ENCODE measurements around the gene SH3BP4. TPM values are rescaled to one million over a fixed set of nuclear protein-coding genes. Genes with fewer than 3 reads are reported as not detected.
"Not testable (repeated sequence)": the region's sequence is repeated elsewhere in the genome, so short reads cannot be mapped to it uniquely, and the experiment has no call there.

Gene SH3BP4
- total and polyA plus RNA-seq, 4 donors, result 4.1 to 18.4 (median 12.2) TPM

GRCh38 chr2:235056768-235057167 is 105.0 kb downstream of the SH3BP4 start:
- 96% methylated on average over 6 of the region's 6 CpGs for WGBS
- H3K9me3 ChIP-seq (ENCODE audit: control insufficient read depth in 4 of 4, low read length in 3 of 4), result no peaks in the 10 kb centered on the region

GRCh38 chr2:235057616-235058015 is 105.8 kb downstream of the SH3BP4 start:
- not testable (repeated sequence) for H3K4me1 ChIP-seq (ENCODE audit: control insufficient read depth in 4 of 4, insufficient read depth in 4 of 4, low read length in 3 of 4); H3K4me3 ChIP-seq (ENCODE audit: low read depth in 1 of 3, low read length in 3 of 3); H3K27me3 ChIP-seq (ENCODE audit: control insufficient read depth in 4 of 4, insufficient read depth in 4 of 4, low read length in 3 of 4); H3K27ac ChIP-seq (ENCODE audit: low read depth in 1 of 2, low read length in 2 of 2); DNase-seq (ENCODE audit: low spot score); H3K9ac ChIP-seq (ENCODE audit: low read depth in 1 of 2, low read length in 2 of 2); H3K9me3 ChIP-seq (ENCODE audit: control insufficient read depth in 4 of 4, low read length in 3 of 4)
- peaks cover 0 to 11% (median 7%) of the 10 kb centered on the region in 4 donors for H3K36me3 ChIP-seq (ENCODE audit: control insufficient read depth in 4 of 4, insufficient read depth in 3 of 4, low read depth in 1 of 4, low read length in 3 of 4)
- 97% methylated on average over 2 of the region's 3 CpGs for WGBS

More at GRCh38 chr2:235056768-235057167, 105.0 kb downstream of the SH3BP4 start:
- Histone ChIP-seq H3K4me3 (ENCODE audit: low read depth in 1 of 3, low read length in 3 of 3) (no peak overlapping the region), H3K4me1 (ENCODE audit: control insufficient read depth in 4 of 4, insufficient read depth in 4 of 4, low read length in 3 of 4) (peaks cover 0 to 17% (median 6%) of the 10 kb centered on the region in 4 donors), H3K27me3 (ENCODE audit: control insufficient read depth in 4 of 4, insufficient read depth in 4 of 4, low read length in 3 of 4) (no peaks in the 10 kb centered on the region), H3K27ac (ENCODE audit: low read depth in 1 of 2, low read length in 2 of 2) (no peak overlapping the region), H3K9ac (ENCODE audit: low read depth in 1 of 2, low read length in 2 of 2) (no peak overlapping the region), H3K36me3 (ENCODE audit: control insufficient read depth in 4 of 4, insufficient read depth in 3 of 4, low read depth in 1 of 4, low read length in 3 of 4) (peaks cover 0 to 11% (median 7%) of the 10 kb centered on the region in 4 donors)
- TF ChIP-seq MAX (IDR thresholded peaks at IDR 0.05) (no peak), REST (IDR thresholded peaks at IDR 0.05) (no peak), RAD21 (IDR thresholded peaks at IDR 0.05) (no peak), YY1 (IDR thresholded peaks at IDR 0.05) (no peak), TAF1 (conservative IDR thresholded peaks at IDR 0.05) (no peak), EGR1 (IDR thresholded peaks at IDR 0.05; ENCODE audit: low read depth in 2 of 2) (no peak), ZBTB33 (IDR thresholded peaks at IDR 0.05) (no peak), ATF3 (IDR thresholded peaks at IDR 0.05) (no peak)
- no peak for DNase-seq (ENCODE audit: low spot score)

GRCh38 chr2:235059161-235059560 is 107.3 kb downstream of the SH3BP4 start:
- Histone ChIP-seq H3K27ac (ENCODE audit: low read depth in 1 of 2, low read length in 2 of 2) (no peak overlapping the region), H3K9me3 (ENCODE audit: control insufficient read depth in 4 of 4, low read length in 3 of 4) (no peaks in the 10 kb centered on the region), H3K4me3 (ENCODE audit: low read depth in 1 of 3, low read length in 3 of 3) (no peak overlapping the region), H3K4me1 (ENCODE audit: control insufficient read depth in 4 of 4, insufficient read depth in 4 of 4, low read length in 3 of 4) (no peaks in the 10 kb centered on the region), H3K27me3 (ENCODE audit: control insufficient read depth in 4 of 4, insufficient read depth in 4 of 4, low read length in 3 of 4) (no peaks in the 10 kb centered on the region), H3K9ac (ENCODE audit: low read depth in 1 of 2, low read length in 2 of 2) (no peak overlapping the region), H3K36me3 (ENCODE audit: control insufficient read depth in 4 of 4, insufficient read depth in 3 of 4, low read depth in 1 of 4, low read length in 3 of 4) (peaks cover 0 to 7% (median 5%) of the 10 kb centered on the region in 4 donors)
- TF ChIP-seq JUND (IDR thresholded peaks at IDR 0.05) (no peak), HNF4G (IDR thresholded peaks at IDR 0.05) (no peak), RAD21 (IDR thresholded peaks at IDR 0.05) (no peak), FOXA2 (IDR thresholded peaks at IDR 0.05) (no peak), ATF3 (IDR thresholded peaks at IDR 0.05) (no peak), CTCF (IDR thresholded peaks at IDR 0.05; ENCODE audit: low read depth, low read length, missing input control) (no peak), SP1 (IDR thresholded peaks at IDR 0.05) (no peak), EGR1 (IDR thresholded peaks at IDR 0.05; ENCODE audit: low read depth in 2 of 2) (no peak), TAF1 (conservative IDR thresholded peaks at IDR 0.05) (no peak), NR2F2 (IDR thresholded peaks at IDR 0.05) (no peak), ZBTB33 (IDR thresholded peaks at IDR 0.05) (no peak), FOXA1 (IDR thresholded peaks at IDR 0.05) (no peak), YY1 (IDR thresholded peaks at IDR 0.05) (no peak)
- DNase-seq (ENCODE audit: low spot score), result no peak
- 98% methylated on average over 1 of the region's 1 CpG for WGBS
